HepG2 (cell line): ENCODE results near the gene ABHD2. TPM values are rescaled to one million over a fixed set of nuclear protein-coding genes. Genes with fewer than 3 reads are reported as not detected.

Experiments used
- ELK4 ChIP-seq: sonication (generic); formaldehyde crosslinking; IDR thresholded peaks from 2 replicates; pipeline ENCODE4 v1.9.0; 2021; ENCODE audit warnings: missing genetic modification reagents, borderline replicate concordance
- KAT2B ChIP-seq: fragments of 150-350 bp; IDR thresholded peaks from 2 replicates; pipeline ENCODE4 v1.6.1; 2014; ENCODE audit warnings: low read depth, low read length, borderline replicate concordance
- MIXL1 ChIP-seq: IDR thresholded peaks from 2 replicates; pipeline ENCODE4 v1.6.1; 2016
- NFYC ChIP-seq: IDR thresholded peaks from 2 replicates; pipeline ENCODE4 v1.6.1; 2016; ENCODE audit warnings: missing genetic modification reagents, missing compliant biosample characterization
- RELA ChIP-seq: sonication (generic); formaldehyde crosslinking; IDR thresholded peaks from 2 replicates; pipeline ENCODE4 v1.4.0; 2020; ENCODE audit warnings: missing genetic modification reagents
- SIN3B ChIP-seq: fragments of 150-350 bp; IDR thresholded peaks from 2 replicates; pipeline ENCODE4 v1.6.1; 2014; ENCODE audit warnings: low read length
- SMAD9 ChIP-seq: sonication (generic); formaldehyde crosslinking; IDR thresholded peaks from 2 replicates; pipeline ENCODE4 v1.5.1; 2020; ENCODE audit warnings: mild to moderate bottlenecking, missing genetic modification reagents
- SP1 ChIP-seq, 2 experiments: fragments of 450-650 bp in 1 of 2; sonication (generic) in 1 of 2; formaldehyde crosslinking in 1 of 2; IDR thresholded peaks; 2 replicates each; pipeline versions ENCODE4 v1.4.0 to v1.6.1; 2016 to 2020; ENCODE audit warnings: missing genetic modification reagents in 1 of 2
- ZFP36 ChIP-seq: fragments of 150-350 bp; IDR thresholded peaks from 2 replicates; pipeline ENCODE4 v1.6.1; 2018; ENCODE audit warnings: borderline replicate concordance, low read length, low read depth; ENCODE audit not compliant: partially characterized antibody
- ZNF33A ChIP-seq: sonication (generic); formaldehyde crosslinking; IDR thresholded peaks from 2 replicates; pipeline ENCODE4 v1.5.1; 2020; ENCODE audit warnings: missing genetic modification reagents, mild to moderate bottlenecking, moderate library complexity, borderline replicate concordance
- ZNF546 ChIP-seq: sonication (generic); formaldehyde crosslinking; conservative IDR thresholded peaks from 2 replicates; pipeline ENCODE4 v1.8.1; 2023; ENCODE audit warnings: mild to moderate bottlenecking, missing genetic modification reagents
- ZNF607 ChIP-seq: sonication (generic); formaldehyde crosslinking; IDR thresholded peaks from 2 replicates; pipeline ENCODE4 v1.5.1; 2020; ENCODE audit warnings: missing genetic modification reagents, mild to moderate bottlenecking, borderline replicate concordance
- ZNF646 ChIP-seq: sonication (generic); formaldehyde crosslinking; IDR thresholded peaks from 2 replicates; pipeline ENCODE4 v1.9.0; 2021; ENCODE audit warnings: mild to moderate bottlenecking, missing genetic modification reagents
- ZSCAN21 ChIP-seq: sonication (generic); formaldehyde crosslinking; IDR thresholded peaks from 2 replicates; pipeline ENCODE4 v1.8.0; 2022; ENCODE audit warnings: mild to moderate bottlenecking, missing genetic modification reagents, moderate library complexity, borderline replicate concordance
- ZSCAN31 ChIP-seq: sonication (generic); formaldehyde crosslinking; IDR thresholded peaks from 2 replicates; pipeline ENCODE4 v1.5.0; 2020; ENCODE audit warnings: low read depth, mild to moderate bottlenecking, missing genetic modification reagents
- polyA plus RNA-seq, 8 experiments: library from polyadenylated mRNA; depleted of rRNA in 3 of 8; stranded (reverse) in 7 of 8; unstranded in 1 of 8; fragments of >200 nt; fragmentation: Illumina TruSeq in 4 of 8; extraction: Trizol in 4 of 8; gene quantifications; 2 replicates each; pipeline versions ENCODE4 v1.2.1 to v1.2.3, GENCODE V29; 2011 to 2016; ENCODE audit warnings: low read depth in 4 of 8, missing spikeins in 1 of 8, mixed read lengths in 1 of 8; ENCODE audit not compliant: insufficient read depth in 1 of 8
- total RNA-seq, 5 experiments: library from RNA; depleted of rRNA; stranded (reverse); fragments of >200 nt; fragmentation: Illumina TruSeq; extraction: Trizol; gene quantifications; 2 replicates each; pipeline ENCODE4 v1.2.3, GENCODE V29; 2016; ENCODE audit warnings: low read depth in 1 of 5
- TF ChIP-seq, protein P1 (sequence below): sonication (generic); formaldehyde crosslinking; IDR thresholded peaks from 2 replicates; pipeline ENCODE4 v1.5.0; 2020; ENCODE audit warnings: missing genetic modification reagents
- TF ChIP-seq, protein P2 (sequence below): sonication (generic); formaldehyde crosslinking; IDR thresholded peaks from 2 replicates; pipeline ENCODE4 v1.8.1; 2022; ENCODE audit warnings: low read depth, mild to moderate bottlenecking, missing genetic modification reagents
- TF ChIP-seq, protein P3 (sequence below): sonication (generic); formaldehyde crosslinking; IDR thresholded peaks from 2 replicates; pipeline ENCODE4 v1.4.0; 2020; ENCODE audit warnings: missing genetic modification reagents

Gene ABHD2
- total and polyA plus RNA-seq, 2 of the 13 experiments (the other 11 are each of a cell fraction or from before 2014, with no cell fraction given): 14.8 to 22.4 TPM

- no peak for TF ChIP-seq ZSCAN31
- TF ChIP-seq, protein P1, sequence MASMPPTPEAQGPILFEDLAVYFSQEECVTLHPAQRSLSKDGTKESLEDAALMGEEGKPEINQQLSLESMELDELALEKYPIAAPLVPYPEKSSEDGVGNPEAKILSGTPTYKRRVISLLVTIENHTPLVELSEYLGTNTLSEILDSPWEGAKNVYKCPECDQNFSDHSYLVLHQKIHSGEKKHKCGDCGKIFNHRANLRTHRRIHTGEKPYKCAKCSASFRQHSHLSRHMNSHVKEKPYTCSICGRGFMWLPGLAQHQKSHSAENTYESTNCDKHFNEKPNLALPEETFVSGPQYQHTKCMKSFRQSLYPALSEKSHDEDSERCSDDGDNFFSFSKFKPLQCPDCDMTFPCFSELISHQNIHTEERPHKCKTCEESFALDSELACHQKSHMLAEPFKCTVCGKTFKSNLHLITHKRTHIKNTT (CRISPR knock-in tag): no peak
- no peak for TF ChIP-seq ZNF646 (CRISPR knock-in tag)
- TF ChIP-seq SIN3B: no peak
- TF ChIP-seq, protein P2, sequence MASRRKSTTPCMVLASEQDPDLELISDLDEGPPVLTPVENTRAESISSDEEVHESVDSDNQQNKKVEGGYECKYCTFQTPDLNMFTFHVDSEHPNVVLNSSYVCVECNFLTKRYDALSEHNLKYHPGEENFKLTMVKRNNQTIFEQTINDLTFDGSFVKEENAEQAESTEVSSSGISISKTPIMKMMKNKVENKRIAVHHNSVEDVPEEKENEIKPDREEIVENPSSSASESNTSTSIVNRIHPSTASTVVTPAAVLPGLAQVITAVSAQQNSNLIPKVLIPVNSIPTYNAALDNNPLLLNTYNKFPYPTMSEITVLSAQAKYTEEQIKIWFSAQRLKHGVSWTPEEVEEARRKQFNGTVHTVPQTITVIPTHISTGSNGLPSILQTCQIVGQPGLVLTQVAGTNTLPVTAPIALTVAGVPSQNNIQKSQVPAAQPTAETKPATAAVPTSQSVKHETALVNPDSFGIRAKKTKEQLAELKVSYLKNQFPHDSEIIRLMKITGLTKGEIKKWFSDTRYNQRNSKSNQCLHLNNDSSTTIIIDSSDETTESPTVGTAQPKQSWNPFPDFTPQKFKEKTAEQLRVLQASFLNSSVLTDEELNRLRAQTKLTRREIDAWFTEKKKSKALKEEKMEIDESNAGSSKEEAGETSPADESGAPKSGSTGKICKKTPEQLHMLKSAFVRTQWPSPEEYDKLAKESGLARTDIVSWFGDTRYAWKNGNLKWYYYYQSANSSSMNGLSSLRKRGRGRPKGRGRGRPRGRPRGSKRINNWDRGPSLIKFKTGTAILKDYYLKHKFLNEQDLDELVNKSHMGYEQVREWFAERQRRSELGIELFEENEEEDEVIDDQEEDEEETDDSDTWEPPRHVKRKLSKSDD (CRISPR knock-in tag): no peak
- no peak for TF ChIP-seq RELA (CRISPR knock-in tag)
- no peak for TF ChIP-seq ZNF33A (CRISPR knock-in tag)
- TF ChIP-seq ELK4 (CRISPR knock-in tag): no peak
- no peak for TF ChIP-seq SP1 (IDR thresholded peaks at IDR 0.05)
- TF ChIP-seq SP1 (CRISPR knock-in tag; IDR thresholded peaks at IDR 0.05): no peak
- no peak for TF ChIP-seq MIXL1 (CRISPR knock-in tag)
- no peak for TF ChIP-seq SMAD9
- no peak for TF ChIP-seq ZSCAN21 (CRISPR knock-in tag)
- no peak for TF ChIP-seq NFYC (CRISPR knock-in tag)
- TF ChIP-seq ZFP36: no peak
- TF ChIP-seq, protein P3, sequence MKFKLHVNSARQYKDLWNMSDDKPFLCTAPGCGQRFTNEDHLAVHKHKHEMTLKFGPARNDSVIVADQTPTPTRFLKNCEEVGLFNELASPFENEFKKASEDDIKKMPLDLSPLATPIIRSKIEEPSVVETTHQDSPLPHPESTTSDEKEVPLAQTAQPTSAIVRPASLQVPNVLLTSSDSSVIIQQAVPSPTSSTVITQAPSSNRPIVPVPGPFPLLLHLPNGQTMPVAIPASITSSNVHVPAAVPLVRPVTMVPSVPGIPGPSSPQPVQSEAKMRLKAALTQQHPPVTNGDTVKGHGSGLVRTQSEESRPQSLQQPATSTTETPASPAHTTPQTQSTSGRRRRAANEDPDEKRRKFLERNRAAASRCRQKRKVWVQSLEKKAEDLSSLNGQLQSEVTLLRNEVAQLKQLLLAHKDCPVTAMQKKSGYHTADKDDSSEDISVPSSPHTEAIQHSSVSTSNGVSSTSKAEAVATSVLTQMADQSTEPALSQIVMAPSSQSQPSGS (CRISPR knock-in tag): no peak
- no peak for TF ChIP-seq KAT2B
- TF ChIP-seq ZNF546: no peak
- no peak for TF ChIP-seq ZNF607
Measured at GRCh38 chr15:89121414-89121813, 33.2 kb downstream of the ABHD2 start (continued).
